IPS DF 6.9 (cell line): ENCODE results near the gene KRTAP4-7.
"Not testable (repeated sequence)": the region's sequence is repeated elsewhere in the genome, so short reads cannot be mapped to it uniquely, and the experiment has no call there.

Source experiments
- DNase-seq: peaks from one replicate; pipeline ENCODE4 v3.0.0-alpha.2; 2013; ENCODE audit warnings: low read depth, low spot score
- H3K27ac ChIP-seq: one replicate; pipeline ENCODE4 v1.5.1; 2013; ENCODE audit warnings: low read length, control low read depth
- H3K27me3 ChIP-seq: 2 replicates; pipeline ENCODE4 v1.6.1; 2013; ENCODE audit warnings: mild to moderate bottlenecking, low read length; ENCODE audit not compliant: control insufficient read depth, insufficient read depth
- H3K36me3 ChIP-seq: 2 replicates; pipeline ENCODE4 v1.6.1; 2013; ENCODE audit warnings: low read length; ENCODE audit not compliant: control insufficient read depth, insufficient read depth
- H3K4me1 ChIP-seq: 2 replicates; pipeline ENCODE4 v1.6.1; 2013; ENCODE audit warnings: low read length; ENCODE audit not compliant: control insufficient read depth, insufficient read depth
- H3K4me3 ChIP-seq: 2 replicates; pipeline ENCODE4 v1.5.1; 2013; ENCODE audit warnings: mild to moderate bottlenecking, low read length
- H3K9me3 ChIP-seq: 2 replicates; pipeline ENCODE4 v1.6.1; 2013; ENCODE audit warnings: low read length, inconsistent platforms; ENCODE audit not compliant: control insufficient read depth, insufficient read depth
- WGBS: extraction: QIAGEN DNeasy Blood & Tissue Kit; methylation state at CpG from one replicate; pipeline ENCODE4 v1.1.7; 2013; ENCODE audit warnings: mixed read lengths, missing lambda C conversion rate; ENCODE audit not compliant: insufficient read length, insufficient coverage; 5-methylcytosine and 5-hydroxymethylcytosine counted together

Gene KRTAP4-7

DNA sequence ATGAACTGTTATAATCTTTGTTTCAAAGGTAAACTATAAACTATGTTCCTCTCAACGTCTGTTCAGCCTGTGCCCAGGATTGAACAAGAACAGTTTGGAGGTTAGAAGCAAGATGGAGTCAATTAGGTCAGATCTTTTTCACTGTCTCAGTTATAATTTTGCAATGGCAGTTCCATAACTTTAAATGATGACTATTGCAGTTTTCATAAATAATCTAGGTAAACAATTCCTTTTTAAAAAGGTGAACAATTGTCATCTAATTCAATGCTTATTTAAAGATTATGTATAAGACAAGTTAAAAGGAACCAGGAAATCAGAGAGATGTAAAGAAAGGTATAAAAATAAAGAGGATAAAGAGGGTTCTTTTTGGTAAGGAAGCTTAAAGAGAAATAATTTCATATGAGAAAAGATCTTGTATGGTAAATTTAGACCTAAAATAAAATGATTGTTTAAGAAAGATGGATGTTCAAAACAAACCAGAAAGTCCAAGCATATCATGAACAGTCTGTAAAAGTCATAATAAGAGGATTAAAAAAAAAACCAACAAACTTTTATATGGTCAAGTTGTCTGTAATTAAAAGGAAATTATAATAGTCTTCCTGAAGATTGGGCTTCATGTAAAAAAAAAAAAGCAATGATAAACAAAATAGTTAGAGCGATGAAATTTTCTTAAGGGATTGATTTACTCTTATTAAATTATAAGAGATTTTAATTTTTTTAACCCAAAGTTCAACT, 27.4 kb downstream of the KRTAP4-7 start:
- no peaks in the 10 kb centered on the region for H3K27me3 ChIP-seq
- no peaks in the 10 kb centered on the region for H3K36me3 ChIP-seq
- DNase-seq: no peak
- peaks cover 1% of the 10 kb centered on the region; the same call in 1 of the 2 replicates for H3K9me3 ChIP-seq
- H3K4me1 ChIP-seq: no peaks in the 10 kb centered on the region; the same call in 1 of the 2 replicates
- no peak overlapping the region for H3K4me3 ChIP-seq
- WGBS: no CpG with 5 or more reads among the region's 2 CpGs
- no peak overlapping the region for H3K27ac ChIP-seq

DNA sequence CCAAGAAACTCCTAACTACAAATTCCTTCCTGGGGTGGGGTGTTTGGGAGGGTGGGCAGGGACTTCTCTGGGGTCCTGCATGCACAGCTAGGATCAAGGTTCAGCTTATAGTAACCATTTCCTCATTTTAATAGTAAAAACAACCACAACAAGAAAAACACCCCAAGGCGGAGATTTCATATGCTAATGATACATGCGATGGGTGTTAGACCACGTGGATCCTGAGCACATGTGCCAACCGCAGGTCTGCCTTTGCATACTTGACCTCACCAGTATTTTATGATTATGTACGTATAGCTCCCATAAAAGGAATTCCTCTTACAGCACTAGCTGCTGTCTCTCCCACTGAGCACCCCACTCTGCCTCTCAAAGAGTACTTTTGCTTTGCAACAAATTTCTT, 32.3 kb downstream of the KRTAP4-7 start:
- no peak for DNase-seq
- H3K4me1 ChIP-seq: no peaks in the 10 kb centered on the region

DNA sequence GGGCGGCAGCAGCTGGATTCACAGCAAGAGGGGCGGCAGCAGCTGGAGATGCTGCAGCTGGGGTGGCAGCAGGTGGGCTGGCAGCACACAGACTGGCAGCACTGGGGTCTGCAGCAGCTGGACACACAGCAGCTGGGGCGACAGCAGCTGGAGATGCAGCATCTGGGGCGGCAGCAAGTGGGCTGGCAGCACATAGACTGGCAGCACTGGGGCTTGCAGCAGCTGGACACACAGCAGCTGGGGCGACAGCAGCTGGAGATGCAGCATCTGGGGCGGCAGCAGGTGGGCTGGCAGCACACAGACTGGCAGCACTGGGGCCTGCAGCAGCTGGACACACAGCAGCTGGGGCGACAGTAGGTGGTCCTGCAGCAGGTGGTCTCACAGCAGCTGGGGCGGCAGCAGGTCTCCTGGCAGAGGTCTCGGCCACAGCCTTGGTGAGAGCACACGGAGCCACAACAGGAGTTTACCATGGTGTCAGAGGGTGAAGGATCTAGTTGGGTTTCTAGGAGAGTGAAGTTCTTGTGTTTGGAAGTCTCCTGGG, 34.0 kb downstream of the KRTAP4-7 start, which contains the start of gene KRTAP4-11:
TSS of gene KRTAP4-11 (minus strand) at position 528 of the 541 bp plus-strand sequence. CDS start at position 470, 58 bp downstream.
- no CpG with 5 or more reads among the region's 10 CpGs for WGBS

More for the DNA sequence above, 32.3 kb downstream of the KRTAP4-7 start:
- WGBS: no CpG with 5 or more reads among the region's 5 CpGs
- Histone ChIP-seq H3K27ac (no peak overlapping the region), H3K27me3 (no peaks in the 10 kb centered on the region), H3K9me3 (peaks cover 1% of the 10 kb centered on the region; the same call in 1 of the 2 replicates), H3K36me3 (no peaks in the 10 kb centered on the region), H3K4me3 (no peak overlapping the region)

DNA sequence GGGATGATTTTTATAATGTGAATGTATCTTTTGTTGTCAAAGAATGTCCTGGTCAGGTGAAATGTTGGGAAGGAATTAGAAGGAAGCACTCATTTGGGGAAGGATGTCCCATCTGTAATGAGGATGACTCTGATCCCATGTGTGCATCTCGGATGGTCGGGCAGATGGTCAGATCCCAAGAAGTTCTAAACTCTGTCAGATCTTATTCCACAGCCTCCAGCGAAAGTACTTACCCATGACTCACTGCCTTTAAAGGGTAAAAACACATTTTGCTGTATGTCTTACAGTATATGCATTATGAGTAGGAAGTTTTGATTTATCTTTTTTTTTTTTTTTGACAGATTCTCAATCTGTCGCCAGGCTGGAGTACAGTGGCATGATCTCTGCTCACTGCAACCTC, 34.8 kb downstream of the KRTAP4-7 start:
- Histone ChIP-seq H3K4me1 (no peaks in the 10 kb centered on the region), H3K27me3 (no peaks in the 10 kb centered on the region), H3K36me3 (no peaks in the 10 kb centered on the region), H3K4me3 (no peak overlapping the region), H3K27ac (no peak overlapping the region), H3K9me3 (peaks cover 1% of the 10 kb centered on the region; the same call in 1 of the 2 replicates)
- WGBS: no CpG with 5 or more reads among the region's 4 CpGs
- no peak for DNase-seq

More for the DNA sequence above, 34.0 kb downstream of the KRTAP4-7 start, which contains the start of gene KRTAP4-11:
- not testable (repeated sequence) for H3K36me3 ChIP-seq, H3K27me3 ChIP-seq, H3K9me3 ChIP-seq, H3K27ac ChIP-seq, DNase-seq, H3K4me3 ChIP-seq, H3K4me1 ChIP-seq

DNA sequence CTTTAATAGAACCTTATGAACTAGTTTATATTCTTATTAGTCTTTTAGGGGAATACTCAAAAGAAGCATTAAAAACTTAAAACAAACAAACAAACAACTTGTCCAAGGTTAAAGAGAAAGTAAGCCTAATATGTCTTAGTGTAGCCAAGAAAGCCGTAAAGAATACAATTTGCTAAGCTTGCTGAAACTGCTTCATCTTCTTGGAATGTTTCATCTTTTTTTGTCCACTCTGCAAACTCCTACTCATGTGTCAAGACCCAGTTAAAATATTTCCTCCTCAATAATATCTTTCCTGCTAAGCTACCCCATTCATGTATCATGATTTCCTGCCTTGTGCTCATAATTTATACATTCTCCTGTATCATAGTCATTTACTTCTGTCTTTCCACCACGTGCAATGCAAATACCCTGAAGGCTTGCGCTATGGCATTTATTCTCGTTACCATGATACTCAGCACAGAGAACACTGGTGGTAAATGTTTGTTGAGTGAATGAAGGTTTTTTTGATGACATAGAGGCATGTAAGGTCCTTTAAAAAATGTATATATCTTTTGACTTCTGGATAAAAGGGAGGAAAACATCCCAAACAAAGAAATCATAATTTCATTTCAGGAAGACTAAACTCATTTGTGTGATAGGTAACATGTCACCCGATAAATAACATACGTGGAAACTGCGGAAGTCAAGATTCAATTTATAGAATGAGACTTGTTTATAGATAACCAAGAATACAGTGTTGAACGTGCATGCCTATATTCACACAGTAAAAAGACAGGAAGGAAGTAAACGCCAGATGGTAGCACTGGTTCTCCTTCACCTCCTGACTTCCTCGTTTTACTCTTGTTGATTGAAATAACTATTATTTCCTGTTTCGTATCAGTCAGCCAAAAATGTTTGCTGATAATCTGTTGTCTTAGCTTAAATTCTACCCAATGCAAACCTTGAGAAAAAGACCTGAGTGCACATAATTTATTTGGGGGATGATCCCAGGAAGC, 36.0 kb downstream of the KRTAP4-7 start:
- no CpG with 5 or more reads among the region's 11 CpGs for WGBS
- H3K4me3 ChIP-seq, H3K27ac ChIP-seq, H3K27me3 ChIP-seq, H3K36me3 ChIP-seq, H3K9me3 ChIP-seq, DNase-seq, H3K4me1 ChIP-seq: not testable (repeated sequence)

DNA sequence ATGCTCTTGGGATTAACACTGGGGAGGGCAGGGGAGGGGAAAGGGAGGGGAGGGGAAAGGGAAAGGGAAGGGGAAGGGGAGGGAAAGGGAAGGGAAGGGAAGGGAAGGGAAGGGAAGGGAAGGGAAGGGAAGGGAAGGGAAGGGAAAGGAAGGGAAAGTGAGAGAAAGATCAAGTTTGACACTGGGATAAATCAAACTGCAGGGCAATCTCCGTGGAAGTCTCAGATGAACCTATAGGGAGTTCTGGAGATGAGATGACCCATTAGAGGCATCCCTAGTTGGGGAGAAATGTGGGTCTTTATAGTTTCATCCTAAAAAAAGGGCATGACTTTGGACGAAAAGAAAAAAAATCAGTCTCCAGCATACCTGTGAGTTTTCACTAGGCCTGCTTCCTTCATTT, 37.8 kb downstream of the KRTAP4-7 start:
- WGBS: no CpG with 5 or more reads among the region's 2 CpGs

DNA sequence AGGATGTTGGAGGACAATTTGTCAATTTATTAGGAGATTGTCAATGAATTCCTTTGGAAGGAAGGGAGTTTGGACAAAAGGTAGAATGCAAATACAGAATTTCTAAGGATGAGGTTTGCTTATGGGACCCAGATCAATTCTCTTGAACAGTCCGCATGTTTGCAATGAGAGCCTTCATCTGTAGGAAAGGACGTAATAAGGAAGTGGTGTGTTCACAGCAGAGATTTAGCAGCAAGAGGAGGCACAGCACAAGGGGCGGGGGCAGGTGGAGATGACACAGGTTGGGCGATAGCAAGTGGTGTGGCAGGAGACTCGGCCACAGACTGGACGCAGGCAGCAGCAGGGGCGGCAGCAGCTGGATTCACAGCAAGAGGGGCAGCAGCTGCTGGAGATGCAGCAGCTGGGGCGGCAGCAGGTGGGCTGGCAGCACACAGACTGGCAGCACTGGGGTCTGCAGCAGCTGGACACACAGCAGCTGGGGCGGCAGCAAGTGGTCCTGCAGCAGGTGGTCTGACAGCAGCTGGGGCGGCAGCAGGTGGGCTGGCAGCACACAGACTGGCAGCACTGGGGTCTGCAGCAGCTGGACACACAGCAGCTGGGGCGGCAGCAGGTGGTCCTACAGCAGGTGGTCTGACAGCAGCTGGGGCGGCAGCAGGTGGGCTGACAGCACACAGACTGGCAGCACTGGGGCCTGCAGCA, 39.5 kb downstream of the KRTAP4-7 start:
- not testable (repeated sequence) for H3K27ac ChIP-seq, H3K4me1 ChIP-seq, H3K9me3 ChIP-seq, H3K36me3 ChIP-seq, H3K27me3 ChIP-seq, DNase-seq, H3K4me3 ChIP-seq
- no CpG with 5 or more reads among the region's 12 CpGs for WGBS

More for the DNA sequence above, 37.8 kb downstream of the KRTAP4-7 start:
- H3K4me1 ChIP-seq: no peaks in the 10 kb centered on the region
- H3K4me3 ChIP-seq: no peak overlapping the region
- no peak for DNase-seq
- H3K36me3 ChIP-seq: no peaks in the 10 kb centered on the region
- no peak overlapping the region for H3K27ac ChIP-seq
- no peaks in the 10 kb centered on the region for H3K27me3 ChIP-seq
- H3K9me3 ChIP-seq: no peaks in the 10 kb centered on the region

DNA sequence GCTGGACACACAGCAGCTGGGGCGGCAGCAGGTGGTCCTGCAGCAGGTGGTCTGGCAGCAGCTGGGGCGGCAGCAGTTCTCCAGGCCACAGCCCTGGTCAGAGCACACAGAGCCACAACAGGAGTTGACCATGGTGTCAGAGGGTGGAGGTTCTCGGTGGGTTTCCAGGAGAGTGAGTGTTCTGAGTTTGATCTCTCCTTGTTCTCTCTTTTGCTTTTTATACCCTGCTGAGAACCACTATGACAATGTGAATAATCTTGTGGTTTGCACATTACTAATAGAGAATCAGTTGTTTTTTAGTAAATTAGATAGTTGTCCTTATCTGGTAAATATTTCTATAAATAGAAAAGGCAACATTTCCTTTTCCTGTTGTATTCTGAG, 40.0 kb downstream of the KRTAP4-7 start, which contains the start of gene KRTAP4-12:
TSS of gene KRTAP4-12 (minus strand) at position 192 of the 381 bp plus-strand sequence. CDS start at position 132, 60 bp downstream.
- H3K27me3 ChIP-seq, H3K27ac ChIP-seq, H3K4me1 ChIP-seq, H3K4me3 ChIP-seq, DNase-seq, H3K36me3 ChIP-seq, H3K9me3 ChIP-seq: not testable (repeated sequence)
- WGBS: no CpG with 5 or more reads among the region's 3 CpGs

DNA sequence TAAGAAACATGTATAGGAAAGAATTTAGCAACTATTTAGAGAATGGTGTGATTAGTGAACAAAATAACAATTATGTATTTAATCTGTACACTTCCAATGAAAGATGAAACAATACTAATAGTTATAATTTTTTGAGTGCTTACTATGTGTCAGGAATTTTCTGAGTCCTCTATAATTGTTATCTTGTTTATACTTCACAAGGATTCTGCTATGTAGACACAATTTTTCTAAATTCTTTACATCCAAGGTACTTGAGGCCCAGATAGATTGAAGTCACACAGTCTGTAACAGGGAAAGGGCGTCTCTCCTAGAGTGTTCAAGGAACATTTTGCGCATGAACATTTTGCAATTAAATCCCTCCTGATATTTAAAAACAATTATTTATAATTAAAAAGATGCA, 41.1 kb downstream of the KRTAP4-7 start:
- H3K27me3 ChIP-seq: no peaks in the 10 kb centered on the region
- H3K9me3 ChIP-seq: no peaks in the 10 kb centered on the region

More for the DNA sequence above, 41.1 kb downstream of the KRTAP4-7 start:
- WGBS: no CpG with 5 or more reads among the region's 2 CpGs
- Histone ChIP-seq H3K36me3 (no peaks in the 10 kb centered on the region), H3K27ac (no peak overlapping the region), H3K4me3 (no peak overlapping the region), H3K4me1 (no peaks in the 10 kb centered on the region)
- DNase-seq: no peak
